Ectodermal cell (in vitro differentiated cells): ENCODE measurements around the gene ZNF385B.

Experiments
- H3K27ac ChIP-seq: 2 replicates; pipeline ENCODE4 v1.7.0; 2013; ENCODE audit warnings: mild to moderate bottlenecking, low read depth, low read length; ENCODE audit not compliant: insufficient read depth, poor library complexity, severe bottlenecking
- H3K27me3 ChIP-seq: 2 replicates; pipeline ENCODE4 v1.7.0; 2013; ENCODE audit warnings: mild to moderate bottlenecking, low read length; ENCODE audit not compliant: insufficient read depth, control insufficient read depth, poor library complexity, severe bottlenecking
- H3K36me3 ChIP-seq: one replicate; pipeline ENCODE4 v1.7.0; 2013; ENCODE audit warnings: low read length; ENCODE audit not compliant: control insufficient read depth, insufficient read depth
- H3K4me1 ChIP-seq: one replicate; pipeline ENCODE4 v1.7.0; 2013; ENCODE audit warnings: low read length; ENCODE audit not compliant: control insufficient read depth, insufficient read depth
- H3K4me3 ChIP-seq: 2 replicates; pipeline ENCODE4 v1.7.0; 2013; ENCODE audit warnings: low read depth, low read length, control low read depth; ENCODE audit not compliant: insufficient read depth
- H3K9me3 ChIP-seq: 2 replicates; pipeline ENCODE4 v1.7.0; 2013; ENCODE audit warnings: mild to moderate bottlenecking, low read length, moderate library complexity; ENCODE audit not compliant: control insufficient read depth
- WGBS, 2 experiments: methylation state at CpG; one replicate each; pipeline ENCODE4 v1.1.7; 2013; ENCODE audit warnings: missing lambda C conversion rate in 2 of 2; 5-methylcytosine and 5-hydroxymethylcytosine counted together

Gene ZNF385B

DNA sequence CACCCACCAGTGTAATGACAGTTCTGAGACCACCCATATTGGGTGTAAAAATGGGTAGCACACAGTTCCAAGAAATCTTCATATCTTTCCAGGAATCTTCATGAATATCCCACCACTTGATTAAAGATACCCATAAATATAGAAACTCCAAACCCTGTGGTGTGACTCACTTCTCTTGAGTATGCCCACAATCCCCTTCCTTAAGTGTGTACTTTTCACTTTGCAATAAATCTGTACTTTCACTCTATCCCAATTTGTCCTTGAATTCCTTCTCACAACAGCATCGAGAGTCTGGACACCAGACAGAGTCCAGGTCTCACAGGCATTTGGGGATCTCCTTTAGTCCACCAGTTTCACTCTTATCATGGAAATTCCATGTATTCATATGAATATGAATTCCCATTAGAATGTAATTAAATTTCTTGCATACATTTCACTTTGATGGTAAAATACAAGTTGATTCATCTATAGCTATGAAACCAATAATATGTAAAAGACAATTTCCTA is 309.8 kb downstream of the ZNF385B start:
- Histone ChIP-seq H3K27ac (no peak overlapping the region), H3K4me3 (no peak overlapping the region), H3K27me3 (peaks cover 39% of the 10 kb centered on the region), H3K9me3 (no peaks in the 10 kb centered on the region), H3K4me1 (no peaks in the 10 kb centered on the region), H3K36me3 (no peaks in the 10 kb centered on the region)
- WGBS, 2 experiments: 95 to 100% methylated on average over 1 of the region's 1 CpG

DNA sequence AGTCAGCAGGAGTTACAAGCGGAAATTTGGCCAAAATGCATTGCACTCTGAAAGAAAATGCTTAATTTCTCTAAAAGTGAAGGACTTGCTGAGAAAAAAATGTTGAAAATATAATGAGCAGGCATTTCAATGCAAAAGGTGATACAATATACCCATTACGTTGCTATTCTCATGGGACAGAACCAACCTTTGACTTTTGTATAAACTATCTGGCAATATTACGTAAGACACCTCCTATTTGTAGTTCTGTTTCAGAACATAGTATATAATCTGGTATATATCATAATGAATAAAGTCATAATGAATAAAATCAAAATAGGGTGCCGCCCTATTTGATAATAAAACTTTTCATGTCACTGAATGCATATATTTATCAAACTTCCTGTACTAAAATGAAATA is 310.6 kb downstream of the ZNF385B start:
- 82 to 94% methylated on average over 2 to 3 of the region's 4 CpGs for WGBS, 2 experiments
- Histone ChIP-seq H3K4me1 (no peaks in the 10 kb centered on the region), H3K4me3 (no peak overlapping the region), H3K27me3 (peaks cover 40% of the 10 kb centered on the region), H3K27ac (no peak overlapping the region), H3K36me3 (no peaks in the 10 kb centered on the region), H3K9me3 (no peaks in the 10 kb centered on the region)

GRCh38 chr2:179550214-179550613 is 311.2 kb downstream of the ZNF385B start:
- Histone ChIP-seq H3K4me1 (no peaks in the 10 kb centered on the region), H3K27me3 (peaks cover 40% of the 10 kb centered on the region), H3K9me3 (no peaks in the 10 kb centered on the region), H3K36me3 (no peaks in the 10 kb centered on the region), H3K27ac (no peak overlapping the region), H3K4me3 (no peak overlapping the region)
- 12 to 20% methylated on average over 1 of the region's 1 CpG for WGBS, 2 experiments

- Histone ChIP-seq H3K27me3 (peaks cover 37% of the 10 kb centered on the region), H3K27ac (no peak overlapping the region), H3K4me3 (no peak overlapping the region), H3K36me3 (no peaks in the 10 kb centered on the region), H3K4me1 (peaks cover 4% of the 10 kb centered on the region), H3K9me3 (no peaks in the 10 kb centered on the region)
- WGBS, 2 experiments: 86 to 100% methylated on average over 1 of the region's 2 CpGs
Observed at GRCh38 chr2:179546656-179547055, 314.8 kb downstream of the ZNF385B start.

DNA sequence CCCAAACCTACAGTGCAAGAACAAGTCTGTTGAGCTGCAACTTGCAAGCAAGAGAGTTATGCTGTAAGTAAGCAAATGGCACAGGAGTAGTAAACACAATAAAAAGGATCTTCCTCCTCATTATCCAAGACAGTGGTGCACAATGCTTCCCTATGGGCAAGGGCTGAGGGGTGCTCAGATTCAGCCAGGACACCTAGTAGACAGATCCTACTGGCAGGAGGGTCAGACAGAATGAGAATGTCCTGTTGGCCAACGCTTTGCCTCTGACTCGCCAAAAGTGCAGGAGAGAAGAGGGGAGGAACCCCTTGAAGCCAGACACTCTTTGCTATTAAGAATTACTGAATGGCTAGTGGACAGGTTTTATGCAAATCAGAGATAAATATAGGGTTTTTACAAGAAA is 316.4 kb downstream of the ZNF385B start:
- Histone ChIP-seq H3K27ac (no peak overlapping the region), H3K27me3 (peaks cover 30% of the 10 kb centered on the region), H3K36me3 (no peaks in the 10 kb centered on the region), H3K9me3 (no peaks in the 10 kb centered on the region), H3K4me1 (peaks cover 4% of the 10 kb centered on the region), H3K4me3 (no peak overlapping the region)
- 88 to 90% methylated on average over 2 of the region's 2 CpGs for WGBS, 2 experiments

- Histone ChIP-seq H3K9me3 (no peaks in the 10 kb centered on the region), H3K4me3 (no peak overlapping the region), H3K4me1 (peaks cover 4% of the 10 kb centered on the region), H3K27ac (no peak overlapping the region), H3K36me3 (no peaks in the 10 kb centered on the region), H3K27me3 (peaks cover 17% of the 10 kb centered on the region)
- WGBS, 2 experiments: 30 to 41% methylated on average over 3 of the region's 3 CpGs
Observed at GRCh38 chr2:179543361-179543901, 318.0 kb downstream of the ZNF385B start.

DNA sequence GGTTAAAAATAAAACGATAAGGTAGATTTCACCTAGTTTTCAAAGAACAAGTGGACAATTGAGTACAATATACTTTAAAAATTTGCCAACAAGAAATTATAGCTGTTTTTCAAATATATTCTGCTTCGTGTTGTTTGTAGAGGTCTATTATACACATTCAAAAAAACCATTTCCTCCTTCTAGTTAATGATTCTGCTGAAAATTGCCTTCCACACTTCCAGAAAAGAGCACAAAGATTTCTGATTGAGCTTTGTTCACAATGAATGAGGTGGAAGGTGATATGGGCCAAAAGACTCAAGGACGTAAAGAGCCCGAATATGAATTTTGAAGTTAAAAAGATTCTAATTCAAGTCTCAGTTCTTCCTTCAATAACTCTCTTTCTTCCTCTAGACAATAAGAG is 319.8 kb downstream of the ZNF385B start:
- Histone ChIP-seq H3K4me3 (no peak overlapping the region), H3K9me3 (no peaks in the 10 kb centered on the region), H3K36me3 (no peaks in the 10 kb centered on the region), H3K27me3 (peaks cover under 1% of the 10 kb centered on the region), H3K4me1 (peaks cover 4% of the 10 kb centered on the region), H3K27ac (no peak overlapping the region)
- 84% methylated on average over 3 of the region's 4 CpGs; no CpG with 5 or more reads in 1 of the 2 experiments for WGBS, 2 experiments

DNA sequence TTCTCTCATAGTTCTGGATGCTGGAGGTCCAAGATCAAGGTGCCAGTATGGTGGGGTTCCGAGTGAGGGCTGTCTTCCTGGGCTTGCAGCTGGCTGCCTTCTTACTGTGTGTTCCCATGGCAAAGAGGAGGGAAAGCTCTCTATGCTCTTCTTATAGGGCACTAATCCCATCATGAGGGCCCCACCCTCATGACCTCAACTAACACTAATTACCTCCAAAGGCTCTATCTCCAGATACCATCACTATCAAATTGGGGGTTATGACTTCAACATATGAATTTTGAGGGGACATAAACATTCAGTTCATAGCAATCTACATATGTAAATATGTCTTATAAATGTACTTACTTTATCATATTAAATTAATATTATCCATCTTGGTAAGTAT is 322.3 kb downstream of the ZNF385B start:
- 75 to 92% methylated on average over 1 of the region's 1 CpG for WGBS, 2 experiments

DNA sequence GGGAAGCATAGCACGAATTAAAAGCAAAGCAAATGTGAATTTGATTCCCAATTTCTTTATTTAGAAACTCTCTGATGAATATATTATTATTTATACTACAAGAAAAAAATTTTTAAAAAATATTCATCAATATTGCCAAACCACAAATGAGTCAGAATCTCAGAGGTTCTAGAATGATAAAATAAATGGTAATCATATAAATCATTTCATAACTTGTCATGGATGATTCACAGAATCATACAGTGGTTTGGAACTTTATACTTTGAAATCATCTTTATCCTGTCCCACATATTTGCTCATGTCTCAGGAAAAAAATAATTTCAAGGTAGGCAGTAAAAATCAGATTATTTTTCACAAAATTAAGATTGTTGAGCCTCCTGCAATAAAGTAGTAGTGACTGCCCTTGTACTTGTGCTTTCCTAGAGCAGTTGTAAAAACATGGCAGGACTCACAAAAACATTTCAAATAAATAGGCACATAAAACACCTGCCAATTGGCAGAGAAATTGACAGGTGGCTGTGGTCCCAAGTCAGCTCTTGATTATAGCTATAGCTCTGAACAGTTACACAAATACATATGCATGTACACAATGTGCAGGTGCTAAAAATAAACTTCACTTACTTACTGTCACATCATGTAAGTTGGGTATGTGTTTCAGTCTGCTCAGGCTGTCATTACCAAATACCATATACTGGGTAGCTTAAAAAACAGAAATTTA is 322.8 kb downstream of the ZNF385B start:
- H3K36me3 ChIP-seq: no peaks in the 10 kb centered on the region
- no peak overlapping the region for H3K4me3 ChIP-seq
- no CpG with 5 or more reads among the region's 1 CpG for WGBS, 2 experiments
- no peak overlapping the region for H3K27ac ChIP-seq
- no peaks in the 10 kb centered on the region for H3K27me3 ChIP-seq
- no peaks in the 10 kb centered on the region for H3K9me3 ChIP-seq
- no peaks in the 10 kb centered on the region for H3K4me1 ChIP-seq

More for the DNA sequence above, 322.3 kb downstream of the ZNF385B start:
- Histone ChIP-seq H3K4me3 (no peak overlapping the region), H3K27me3 (no peaks in the 10 kb centered on the region), H3K27ac (no peak overlapping the region), H3K4me1 (peaks cover 2% of the 10 kb centered on the region), H3K9me3 (no peaks in the 10 kb centered on the region), H3K36me3 (no peaks in the 10 kb centered on the region)

- WGBS, 2 experiments: 89 to 92% methylated on average over 1 of the region's 1 CpG
- Histone ChIP-seq H3K4me3 (no peak overlapping the region), H3K27me3 (no peaks in the 10 kb centered on the region)
Observed at GRCh38 chr2:179536185-179536584, 325.2 kb downstream of the ZNF385B start.

More at GRCh38 chr2:179536185-179536584, 325.2 kb downstream of the ZNF385B start:
- no peaks in the 10 kb centered on the region for H3K9me3 ChIP-seq
- H3K27ac ChIP-seq: no peak overlapping the region
- no peaks in the 10 kb centered on the region for H3K36me3 ChIP-seq
- H3K4me1 ChIP-seq: peaks cover 6% of the 10 kb centered on the region
